NCI-H128 (cell line): ENCODE results near the gene DSCAML1.

Experiments used
- DNase-seq: peaks from one replicate; lab custom pipeline; 2025; ENCODE audit not compliant: unreplicated experiment; lab: John Stamatoyannopoulos, UW

The DSCAML1 gene

DNA sequence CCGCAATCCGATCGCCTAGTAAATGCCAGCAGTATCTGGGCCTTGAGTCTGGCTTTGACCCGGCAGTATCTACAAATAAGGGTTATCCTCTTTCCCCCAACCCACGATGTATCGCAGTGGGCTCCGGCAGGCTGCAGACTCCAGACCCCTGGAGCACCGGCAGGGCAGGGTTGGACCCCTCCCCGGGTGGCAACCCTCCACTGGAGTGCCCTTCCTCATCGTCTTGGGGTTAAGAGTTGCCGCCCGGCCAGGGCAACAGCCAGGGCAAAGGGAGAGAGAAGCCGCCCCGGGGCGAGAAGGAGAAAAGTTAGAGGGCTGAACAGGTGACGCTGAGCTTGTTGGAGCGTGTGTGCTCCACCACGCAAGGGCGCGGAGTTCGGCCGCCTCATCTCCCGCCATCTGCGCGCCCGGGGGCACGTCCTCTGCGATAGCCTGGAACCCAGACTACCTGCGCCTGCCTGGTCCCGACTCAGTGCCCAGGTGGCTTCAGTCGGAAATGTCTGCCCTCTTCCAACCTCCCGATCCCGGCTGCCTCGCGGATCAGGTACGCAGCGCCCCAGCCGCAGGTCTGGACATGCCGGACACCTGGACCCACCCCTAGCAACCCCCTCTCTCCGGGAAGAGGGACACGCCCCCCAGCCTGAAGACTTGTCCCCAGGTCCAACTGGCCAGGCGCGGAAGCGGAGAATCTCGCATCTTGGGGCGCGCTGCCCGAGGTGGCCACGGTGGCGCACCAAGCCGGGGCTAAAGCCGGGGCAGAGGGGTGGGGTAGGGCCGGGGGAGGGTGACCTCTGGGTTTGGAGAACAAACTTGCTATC is 1.2 kb downstream of the DSCAML1 start:
- no peak for DNase-seq

- DNase-seq: no peak
Measured at GRCh38 chr11:117794772-117795629, 2.0 kb downstream of the DSCAML1 start.

GRCh38 chr11:117794135-117794534 is 2.9 kb downstream of the DSCAML1 start:
- DNase-seq: no peak

DNA sequence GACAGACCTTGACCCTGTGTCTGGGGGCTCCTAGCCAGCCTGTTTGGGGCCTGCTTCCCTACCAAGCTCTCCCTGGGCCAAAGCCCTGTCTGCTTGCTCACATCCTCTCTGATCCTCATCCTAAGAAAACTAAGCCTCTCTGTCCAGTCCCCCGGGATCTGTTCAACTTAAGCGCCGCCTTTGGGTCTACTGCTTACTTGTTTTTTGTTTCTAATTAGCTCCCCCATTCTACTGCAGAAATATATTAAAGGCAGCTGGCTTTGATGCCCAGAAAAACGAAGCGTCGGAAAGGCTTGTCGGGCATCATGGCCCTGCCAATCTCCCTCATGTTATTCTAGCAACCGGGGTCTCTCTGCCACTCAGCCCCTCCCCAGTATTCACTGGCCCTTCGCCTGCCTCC is 3.4 kb downstream of the DSCAML1 start:
- DNase-seq: no peak

DNA sequence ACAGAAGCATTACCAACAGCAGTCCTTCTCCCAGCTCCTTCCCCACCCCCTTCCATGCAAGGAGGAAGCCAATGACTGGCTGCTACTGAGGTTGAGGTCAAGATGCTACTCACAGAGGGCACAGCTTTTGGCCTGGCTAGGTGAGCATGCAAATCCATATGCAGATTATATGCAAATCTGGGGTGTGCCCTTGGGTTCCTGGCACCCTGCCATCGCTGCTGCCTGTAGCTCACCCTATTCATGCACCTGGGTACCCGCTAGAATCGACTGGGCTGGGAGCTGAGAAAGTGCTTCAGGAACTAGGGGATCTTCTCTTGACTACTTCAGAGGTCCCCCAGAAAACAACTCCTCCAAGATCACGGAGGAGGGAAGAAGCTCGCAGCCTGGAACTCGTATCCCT is 4.0 kb downstream of the DSCAML1 start:
- no peak for DNase-seq

- peak; percentile 68 for DNase-seq
Measured at GRCh38 chr11:117792241-117792640, 4.8 kb downstream of the DSCAML1 start.

GRCh38 chr11:117790279-117790678 is 6.7 kb downstream of the DSCAML1 start:
- no peak for DNase-seq

GRCh38 chr11:117789241-117789640 is 7.8 kb downstream of the DSCAML1 start:
- no peak for DNase-seq

DNA sequence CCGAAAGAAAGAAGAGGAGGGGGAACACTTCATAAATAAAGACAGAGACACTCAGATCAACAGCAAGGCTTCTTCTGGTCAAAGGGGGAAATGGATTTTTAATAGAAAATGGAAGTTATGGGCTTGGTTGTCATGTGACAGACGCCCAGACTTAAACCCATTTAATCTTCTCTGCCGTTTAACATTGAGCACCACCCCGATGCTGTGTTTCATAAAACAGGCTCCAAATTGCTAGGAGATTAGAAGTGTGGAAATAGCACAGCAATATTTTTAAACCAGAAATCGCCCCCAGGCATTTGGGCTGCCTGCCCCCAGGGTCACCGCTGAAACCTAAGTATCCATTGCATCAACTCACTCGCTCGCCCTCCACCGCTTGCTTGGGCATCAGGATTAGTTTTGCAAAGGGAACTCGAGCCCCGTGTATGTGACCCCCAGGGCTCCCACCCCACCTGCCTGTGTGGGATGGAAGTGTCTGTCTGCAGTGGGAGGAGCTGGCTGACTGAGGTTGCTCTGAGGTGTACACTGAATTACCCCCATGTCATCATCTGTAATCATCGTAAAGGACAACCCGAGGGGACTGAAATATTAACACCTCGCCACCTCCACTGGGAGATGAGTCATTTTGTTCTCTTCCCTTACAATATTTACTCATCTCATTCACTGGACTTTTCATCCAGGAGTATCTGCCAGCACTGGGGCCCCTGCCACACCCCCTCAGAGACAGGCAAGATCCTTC is 10.7 kb downstream of the DSCAML1 start:
- no peak for DNase-seq

- no peak for DNase-seq
Measured at GRCh38 chr11:117782101-117782500, 14.9 kb downstream of the DSCAML1 start.

DNA sequence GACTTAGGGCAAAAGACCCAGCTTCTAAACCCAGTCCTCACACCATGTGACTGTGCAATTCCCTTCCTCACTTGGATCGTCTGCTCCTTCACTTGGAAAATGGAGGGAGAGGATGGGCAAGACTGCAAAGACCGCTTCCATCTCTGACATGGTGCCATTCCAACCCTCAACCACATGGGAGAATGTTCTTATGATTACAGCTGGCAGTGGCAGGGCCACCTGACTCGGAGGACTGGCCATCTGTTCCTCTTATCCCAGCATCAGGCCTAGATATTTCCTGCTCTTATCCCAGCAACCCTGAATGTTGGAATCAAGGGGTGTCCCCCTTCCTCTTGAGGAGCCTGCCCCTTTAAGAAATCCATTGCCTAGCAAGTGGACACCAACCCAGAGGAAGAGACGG is 15.4 kb downstream of the DSCAML1 start:
- no peak for DNase-seq

DNA sequence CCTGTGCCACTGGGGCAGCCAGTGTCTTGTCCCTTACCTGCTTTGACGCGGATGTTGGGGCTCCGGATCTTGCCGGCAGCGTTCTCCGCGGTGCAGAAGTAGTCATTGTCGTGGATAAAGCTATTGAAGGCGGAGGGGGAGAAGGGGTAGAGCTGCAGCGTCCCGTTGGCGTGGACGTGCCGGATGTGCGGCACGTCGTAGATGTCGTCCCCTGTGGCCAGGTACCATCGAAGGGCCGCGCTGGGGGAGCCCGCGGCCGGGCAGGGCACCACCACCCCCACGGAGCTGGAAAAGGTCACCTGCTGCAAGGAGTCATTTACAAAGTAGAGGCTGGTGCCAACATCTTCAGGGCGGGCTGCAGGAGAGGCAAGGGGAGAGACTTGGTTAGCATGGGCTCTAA is 16.6 kb downstream of the DSCAML1 start:
- no peak for DNase-seq

DNA sequence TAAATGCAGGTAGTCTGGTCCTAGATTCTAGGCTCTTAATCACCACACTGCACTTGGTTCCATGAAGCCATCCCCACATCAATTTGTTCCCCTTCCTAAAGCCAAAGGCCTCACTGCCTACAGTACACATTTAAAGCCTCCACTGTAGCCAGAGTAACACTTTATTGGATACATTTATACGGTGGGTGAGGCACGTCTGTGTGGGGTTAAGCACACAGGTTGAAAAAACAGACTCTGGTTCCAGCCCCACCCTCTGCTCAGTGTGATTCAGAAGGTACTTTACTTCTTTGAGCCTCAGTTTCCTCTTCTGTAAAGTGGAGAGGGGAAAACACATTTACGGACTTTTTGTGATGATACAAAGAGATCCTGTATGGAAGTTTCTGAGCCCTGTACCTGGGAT is 22.5 kb downstream of the DSCAML1 start:
- DNase-seq: no peak

DNA sequence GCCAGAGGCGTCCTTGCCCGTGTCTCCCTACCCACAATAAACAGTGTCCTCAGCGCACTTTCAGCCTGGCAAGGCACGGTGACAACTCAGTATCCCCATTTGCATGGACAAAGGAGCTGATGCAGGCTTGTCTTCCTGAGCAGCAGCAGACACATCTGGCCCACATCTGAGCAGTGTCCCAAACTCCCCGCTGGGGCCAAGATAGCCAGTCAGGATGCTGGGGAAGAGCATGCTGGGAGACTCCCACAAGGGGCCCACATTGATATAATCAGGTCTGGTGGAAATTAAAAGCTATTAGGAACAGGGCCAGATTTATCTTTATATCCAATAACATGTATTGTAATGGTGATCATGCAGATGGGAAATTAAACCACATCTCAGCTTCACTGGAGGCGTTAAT is 24.7 kb downstream of the DSCAML1 start:
- DNase-seq: no peak

- DNase-seq: no peak
Measured at GRCh38 chr11:117771841-117772240, 25.2 kb downstream of the DSCAML1 start.

DNA sequence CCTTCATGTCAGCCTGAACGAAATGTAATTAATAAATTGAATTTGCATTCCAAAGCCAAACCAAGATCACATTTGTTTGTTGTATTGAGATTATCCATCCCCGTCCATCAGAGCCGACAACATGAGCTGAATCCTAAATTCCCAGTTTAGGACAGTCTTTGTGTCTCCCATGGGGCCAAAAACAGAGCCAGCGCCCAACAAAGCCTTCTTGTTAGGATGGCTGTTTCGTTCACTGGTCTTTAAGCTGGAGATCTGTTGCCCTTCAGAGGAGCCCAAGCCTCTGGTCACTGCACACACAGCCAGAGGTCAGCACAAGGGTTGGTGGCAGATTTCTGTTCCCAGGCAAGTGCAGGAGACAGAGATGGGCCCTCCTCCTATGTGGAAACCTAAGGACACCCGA is 25.8 kb downstream of the DSCAML1 start:
- DNase-seq: no peak

DNA sequence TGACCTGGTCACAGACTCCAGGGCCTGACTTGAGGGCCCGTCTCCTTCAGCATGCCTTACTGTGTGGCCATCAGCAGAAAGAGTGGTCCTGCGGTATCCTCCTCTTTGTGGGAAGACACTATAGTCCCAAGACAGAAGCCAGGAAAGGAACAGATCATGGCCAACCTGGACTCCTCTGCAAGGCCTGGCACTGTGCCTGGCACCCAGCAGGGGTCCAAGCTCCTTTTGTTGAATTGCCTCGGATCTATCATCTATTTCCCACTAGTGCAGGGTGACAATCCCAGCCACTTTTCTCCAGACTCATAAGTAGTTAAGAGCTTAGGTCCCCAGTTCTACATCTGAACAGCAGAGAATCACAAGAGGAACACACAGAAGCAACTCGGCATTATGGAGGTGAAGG is 27.0 kb downstream of the DSCAML1 start:
- no peak for DNase-seq

DNA sequence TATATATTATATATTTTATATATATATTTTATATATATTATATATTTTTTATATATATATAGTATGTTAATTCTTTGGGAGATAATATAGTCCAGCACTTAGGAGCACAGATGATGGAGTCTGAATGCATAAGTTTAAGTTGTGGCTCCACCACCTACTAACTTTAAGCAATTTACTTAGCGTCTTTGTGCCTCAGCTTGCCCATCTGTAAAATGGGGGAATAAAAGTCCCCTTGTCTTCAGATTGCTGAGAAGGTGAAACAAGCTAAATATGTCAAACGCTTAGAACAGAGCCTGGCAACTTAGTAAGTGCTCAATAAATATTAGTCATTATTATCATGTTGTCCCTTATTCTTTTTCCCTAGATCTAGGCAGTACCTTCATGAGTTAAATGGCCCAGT is 27.5 kb downstream of the DSCAML1 start:
- DNase-seq: no peak

- DNase-seq: no peak
Measured at GRCh38 chr11:117768506-117768905, 28.5 kb downstream of the DSCAML1 start.

GRCh38 chr11:117767071-117767470 is 29.9 kb downstream of the DSCAML1 start:
- no peak for DNase-seq

DNA sequence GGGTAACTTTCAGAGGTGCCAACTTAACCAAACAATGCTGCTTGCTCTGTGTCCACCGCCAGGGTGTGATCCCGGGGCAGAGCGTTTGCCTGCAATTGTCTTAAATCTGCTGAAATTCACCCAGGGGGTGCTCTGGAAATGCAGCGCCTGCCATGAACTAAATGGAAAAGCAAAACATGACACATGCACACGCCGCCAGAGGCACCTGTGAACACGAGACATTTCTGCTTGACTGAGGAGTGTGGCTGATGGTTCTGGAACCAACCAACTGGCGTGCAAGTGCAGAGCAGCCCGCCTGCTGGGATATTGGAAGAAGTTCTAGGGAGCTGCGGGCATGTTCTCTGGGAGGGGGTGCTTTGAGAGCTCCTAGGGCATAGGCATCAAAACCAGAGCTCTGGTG is 30.4 kb downstream of the DSCAML1 start:
- DNase-seq: no peak

DNA sequence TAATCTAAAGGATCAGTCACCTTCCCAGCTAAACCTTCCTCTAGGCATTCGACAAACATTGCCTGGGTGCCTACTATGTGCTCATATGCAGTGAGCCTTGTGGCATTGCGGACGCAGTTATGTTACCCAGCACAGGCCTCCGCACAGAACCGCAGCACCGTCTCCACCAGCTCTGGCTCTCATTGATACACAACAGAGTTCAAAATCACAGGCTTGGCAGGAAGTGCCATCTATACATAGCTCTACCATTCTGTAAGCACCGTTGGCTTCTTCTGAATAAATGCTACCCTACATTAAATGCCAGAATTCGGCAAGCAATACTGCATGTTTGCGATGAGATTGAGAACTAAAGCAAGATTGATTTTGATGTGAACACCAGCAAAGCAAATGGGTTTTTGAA is 31.0 kb downstream of the DSCAML1 start:
- no peak for DNase-seq
